ENCODE measurements around the gene RPTOR.

Gene RPTOR

GRCh38 chr17:80976701-80977100, 432.1 kb downstream of the RPTOR start:
- FAIRE-seq, result no peak

DNA sequence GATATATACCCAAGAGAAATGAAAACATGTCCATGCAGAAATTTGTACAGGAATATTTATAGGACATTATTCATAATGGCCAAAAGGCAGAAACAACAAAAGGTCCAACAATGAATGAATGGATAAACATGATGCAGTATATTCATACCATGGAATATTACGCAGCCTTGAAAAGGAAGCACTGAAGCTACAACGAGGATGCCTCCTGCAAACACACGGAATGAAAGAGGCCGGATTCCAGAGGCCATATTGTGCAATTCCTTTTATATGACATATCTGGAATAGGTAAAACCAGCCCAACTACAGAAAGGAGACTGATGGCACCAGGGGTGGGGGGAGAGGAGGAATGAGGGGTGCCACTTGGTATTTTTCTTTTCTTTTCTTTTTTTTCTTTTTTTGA, 432.5 kb downstream of the RPTOR start:
- no peak for FAIRE-seq

- no peak for FAIRE-seq
These were observed 434.2 kb downstream of the RPTOR start for GRCh38 chr17:80978499-80979497.

DNA sequence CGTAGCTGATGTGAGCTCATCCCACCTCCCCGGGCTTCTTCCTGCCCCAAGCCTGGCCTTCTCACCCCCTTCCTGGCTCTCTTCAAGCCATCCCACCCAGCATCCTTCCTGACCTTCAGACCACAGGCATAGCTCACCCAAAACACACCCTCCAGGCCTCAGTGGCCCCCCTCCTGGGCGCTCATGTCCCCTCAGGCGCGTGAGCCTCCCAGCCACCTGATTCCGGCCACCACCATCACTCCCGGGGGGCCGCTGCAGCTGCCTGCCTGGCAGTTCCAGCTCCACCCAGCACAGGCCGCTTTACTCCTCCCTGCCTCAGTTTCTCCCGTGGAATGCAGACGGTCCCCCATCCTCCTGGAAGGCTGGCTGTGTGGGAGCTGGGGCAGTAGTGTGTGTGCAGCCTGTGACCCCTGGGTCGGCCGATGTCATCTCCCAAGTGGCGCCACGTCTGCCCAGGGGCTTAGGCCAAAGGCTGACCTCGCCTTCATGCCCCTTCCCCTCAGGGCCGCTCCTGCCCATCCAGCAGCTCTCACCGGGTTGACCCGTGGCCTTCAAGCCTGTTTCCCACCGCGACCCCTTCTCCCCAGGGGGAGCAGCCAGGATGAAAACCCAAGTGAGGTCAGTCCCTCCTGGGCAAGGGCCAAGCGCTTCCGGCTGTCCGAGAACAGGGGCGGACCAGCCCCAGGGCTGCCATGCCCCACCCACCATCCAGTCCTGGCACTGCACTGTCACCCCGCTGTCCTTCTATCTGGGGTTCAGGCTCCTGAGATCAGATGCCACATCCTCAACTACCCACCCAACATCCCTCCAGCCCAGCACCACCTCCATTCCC, 435.1 kb downstream of the RPTOR start:
- FAIRE-seq, result no peak

GRCh38 chr17:80980397-80981061, 435.9 kb downstream of the RPTOR start:
- FAIRE-seq, result no peak

DNA sequence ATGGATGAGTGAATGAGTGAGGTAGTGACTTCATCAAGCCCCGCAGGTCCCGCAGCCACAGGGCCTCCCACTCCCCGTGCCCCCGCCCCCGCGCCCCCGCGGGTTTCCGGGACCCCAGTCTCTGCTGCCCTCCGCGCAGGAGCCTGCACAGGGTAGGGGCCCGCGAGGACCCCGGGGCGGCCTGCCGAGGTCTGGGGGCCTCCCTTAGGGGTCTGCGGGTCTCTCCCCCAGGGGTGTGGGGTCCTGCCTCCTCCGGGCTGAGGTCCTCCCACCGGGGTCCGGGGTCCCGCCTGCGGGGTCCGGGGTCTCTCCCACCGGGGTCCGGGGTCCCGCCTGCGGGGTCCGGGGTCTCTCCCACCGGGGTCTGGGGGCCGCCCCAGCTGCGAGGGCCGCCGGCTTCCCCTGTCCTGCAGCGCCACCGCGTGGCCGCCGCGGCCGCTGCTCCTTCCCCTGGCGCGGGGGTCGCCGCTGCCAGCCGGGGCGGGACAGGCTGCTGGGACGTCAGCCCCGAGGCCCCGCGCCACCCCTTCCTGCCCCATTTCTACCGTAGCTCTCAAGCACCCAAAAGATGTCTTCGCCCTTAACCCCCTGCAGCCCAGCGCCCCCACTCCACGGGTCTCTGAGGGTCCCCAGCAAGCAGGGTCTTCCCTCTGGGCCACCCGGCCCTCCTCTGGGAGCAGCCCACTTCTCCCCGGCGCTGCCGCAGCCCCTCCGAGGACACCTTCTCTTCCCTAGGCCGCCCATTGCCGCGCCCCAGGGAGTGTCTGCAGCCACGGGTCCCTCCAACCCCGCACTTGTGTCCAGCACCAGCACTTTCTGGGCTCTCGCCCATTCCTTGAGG, 436.6 kb downstream of the RPTOR start:
- FAIRE-seq, result no peak

- FAIRE-seq, result no peak
These were observed 437.3 kb downstream of the RPTOR start for GRCh38 chr17:80981929-80982425.

DNA sequence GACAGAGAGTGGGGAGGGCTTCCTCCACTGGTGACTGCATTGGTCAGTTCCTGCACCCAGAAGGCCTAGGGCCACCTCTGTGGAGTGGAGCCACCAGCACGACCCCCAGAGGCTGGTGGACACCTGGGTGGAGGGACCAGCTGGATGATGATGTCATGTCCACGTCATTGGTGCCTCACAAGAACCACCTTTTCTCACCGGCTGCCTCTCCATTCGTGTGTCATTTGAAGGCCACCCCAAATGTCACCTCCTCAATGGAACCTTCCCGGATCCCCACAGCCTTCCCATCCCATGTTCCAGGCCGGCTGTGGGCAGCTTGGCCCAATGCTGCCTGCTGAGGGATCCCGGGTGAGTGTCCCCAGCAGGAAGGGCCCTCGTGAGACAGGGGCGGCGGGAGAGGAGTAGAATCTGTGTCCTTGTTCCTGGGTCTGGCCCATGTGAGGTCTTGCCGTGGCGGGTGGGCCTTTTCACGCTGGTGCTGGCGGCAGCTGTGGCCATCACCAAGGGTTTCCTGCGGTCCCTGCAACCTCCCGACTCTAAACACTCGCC, 437.9 kb downstream of the RPTOR start:
- no peak for FAIRE-seq

DNA sequence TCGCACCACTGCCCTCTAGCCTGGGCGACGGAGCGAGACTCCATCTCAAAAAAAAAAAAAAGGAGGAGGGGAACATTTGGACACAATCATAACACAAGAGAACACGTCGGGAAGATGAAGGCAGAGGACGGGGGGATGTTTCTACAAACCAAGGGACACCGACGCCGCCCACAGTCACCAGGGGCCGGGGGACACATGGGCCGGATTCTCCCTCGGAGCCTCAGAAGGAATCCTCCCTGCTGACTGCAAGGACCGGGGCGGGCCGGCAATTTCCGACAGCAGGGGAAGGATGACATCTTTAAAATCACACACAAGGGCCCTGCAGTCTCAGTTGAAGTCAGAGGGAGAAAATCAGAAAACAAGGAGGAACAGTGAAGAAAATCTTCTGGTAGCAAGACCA, 438.9 kb downstream of the RPTOR start:
- FAIRE-seq, result no peak

DNA sequence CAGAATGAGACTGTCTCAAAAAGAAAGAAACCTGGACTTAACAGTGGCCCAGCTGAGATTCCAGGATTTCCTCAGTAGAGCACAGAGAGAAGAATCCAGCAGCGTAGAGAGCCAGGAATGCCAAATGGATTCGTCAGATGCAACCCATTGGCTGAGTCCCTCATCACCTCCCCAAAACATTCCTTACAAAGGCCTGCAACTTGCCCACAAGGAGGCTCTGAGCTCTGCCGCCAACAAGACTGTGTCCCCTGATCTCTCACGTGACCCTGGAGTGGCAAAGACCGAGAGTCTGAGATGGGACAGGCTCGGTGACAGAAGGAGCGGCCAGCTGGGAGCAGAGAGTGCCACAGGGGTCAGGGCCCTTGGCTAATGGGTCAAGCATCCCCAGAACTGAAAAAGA, 440.1 kb downstream of the RPTOR start:
- peak; percentile 95 for FAIRE-seq

DNA sequence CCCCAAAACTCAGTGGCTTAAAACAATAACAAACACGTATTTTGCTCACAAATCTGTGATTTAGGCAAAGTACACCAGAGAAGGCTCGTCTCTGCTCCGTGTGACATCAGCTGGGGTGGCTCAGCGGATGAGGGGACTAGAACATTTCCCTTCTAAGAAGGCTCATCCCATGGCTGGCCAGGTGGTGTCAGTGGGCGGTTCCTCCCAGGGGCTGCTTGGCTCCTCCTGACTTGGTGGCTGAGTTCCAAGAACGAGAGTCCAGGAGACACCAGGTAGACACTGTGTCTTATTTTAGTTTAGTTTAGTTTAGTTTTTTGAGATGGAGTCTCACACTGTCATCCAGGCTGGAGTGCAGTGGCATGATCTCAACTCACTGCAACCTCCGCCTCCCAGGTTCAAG, 441.4 kb downstream of the RPTOR start:
- no peak for FAIRE-seq

DNA sequence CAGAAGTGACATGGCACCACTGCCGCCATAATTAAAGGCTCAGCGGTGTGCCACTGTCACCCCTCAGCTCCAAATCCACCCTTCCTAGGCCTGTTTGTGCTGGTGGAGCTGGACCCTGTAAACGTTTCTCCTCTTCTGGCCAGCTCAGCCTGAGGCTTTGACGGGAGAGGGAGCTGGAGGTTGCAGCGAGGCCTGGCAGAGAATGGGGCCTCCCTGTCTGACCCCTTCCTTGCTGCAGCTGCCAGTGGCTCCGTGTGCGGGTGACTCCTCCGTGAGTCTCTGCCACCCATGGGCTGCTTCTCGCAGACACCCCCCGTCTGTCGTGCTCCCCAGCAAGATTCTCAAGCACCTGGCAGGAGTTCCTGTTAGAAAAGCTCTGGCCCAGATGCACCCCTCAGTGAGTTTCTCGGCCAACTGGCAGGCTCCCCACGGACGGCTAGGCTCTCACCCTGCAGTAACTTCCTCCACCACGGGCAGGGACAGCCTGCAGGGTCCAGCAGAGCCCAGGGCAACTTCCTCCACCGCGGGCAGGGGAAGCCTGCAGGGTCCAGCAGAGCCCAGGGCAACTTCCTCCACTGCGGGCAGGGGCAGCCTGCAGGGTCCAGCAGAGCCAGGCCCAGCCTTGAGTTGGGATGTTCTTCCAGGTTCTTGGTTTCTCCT, 442.3 kb downstream of the RPTOR start:
- no peak for FAIRE-seq

GRCh38 chr17:80987941-80988461, 443.4 kb downstream of the RPTOR start:
- no peak for FAIRE-seq

DNA sequence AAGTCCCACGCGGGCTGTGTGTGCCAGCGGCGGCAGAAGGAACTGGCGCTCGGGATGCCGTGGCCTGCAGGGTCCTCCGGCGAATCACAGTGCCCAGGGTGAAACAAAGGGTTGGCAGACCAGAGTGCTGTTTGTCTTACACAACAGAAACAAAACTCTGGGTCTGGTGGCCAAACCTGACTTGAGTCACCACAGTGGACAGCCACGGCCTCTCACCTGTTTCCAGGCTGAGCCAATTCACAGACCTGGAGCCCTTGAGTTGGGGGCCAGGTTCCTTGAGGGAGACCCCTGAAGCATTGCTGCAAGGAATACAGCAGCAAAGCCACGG, 444.9 kb downstream of the RPTOR start:
- FAIRE-seq, result no peak

GRCh38 chr17:80990921-80991644, 446.4 kb downstream of the RPTOR start:
- no peak for FAIRE-seq

DNA sequence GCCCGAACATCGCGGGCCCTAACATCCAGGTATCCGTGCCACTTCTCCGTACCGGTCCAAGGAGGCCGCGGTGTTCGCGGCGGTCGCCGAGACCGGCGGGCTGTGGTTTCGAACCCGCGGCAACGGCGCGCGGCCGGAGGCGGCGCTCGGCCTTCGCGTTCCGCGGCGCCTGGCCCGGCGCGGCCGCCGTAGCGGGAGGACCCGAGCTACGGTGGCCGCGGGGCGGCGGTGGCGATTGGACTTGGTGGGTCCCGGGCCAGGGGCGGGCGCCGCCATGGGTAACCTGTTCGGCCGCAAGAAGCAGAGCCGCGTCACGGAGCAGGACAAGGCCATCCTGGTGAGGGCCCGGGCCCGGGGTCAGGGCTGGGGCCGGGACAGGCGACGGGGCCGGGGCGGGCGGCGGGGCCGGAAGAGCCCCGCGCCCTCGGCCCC, 447.0 kb downstream of the RPTOR start, which contains the start of gene CHMP6:
Gene CHMP6, plus strand, starts transcription at position 197 of the 432 bp plus-strand sequence. Its CDS starts 78 bp downstream, at position 275.
- no peak for FAIRE-seq

GRCh38 chr17:80992077-80992947, 447.7 kb downstream of the RPTOR start:
- FAIRE-seq, result no peak

DNA sequence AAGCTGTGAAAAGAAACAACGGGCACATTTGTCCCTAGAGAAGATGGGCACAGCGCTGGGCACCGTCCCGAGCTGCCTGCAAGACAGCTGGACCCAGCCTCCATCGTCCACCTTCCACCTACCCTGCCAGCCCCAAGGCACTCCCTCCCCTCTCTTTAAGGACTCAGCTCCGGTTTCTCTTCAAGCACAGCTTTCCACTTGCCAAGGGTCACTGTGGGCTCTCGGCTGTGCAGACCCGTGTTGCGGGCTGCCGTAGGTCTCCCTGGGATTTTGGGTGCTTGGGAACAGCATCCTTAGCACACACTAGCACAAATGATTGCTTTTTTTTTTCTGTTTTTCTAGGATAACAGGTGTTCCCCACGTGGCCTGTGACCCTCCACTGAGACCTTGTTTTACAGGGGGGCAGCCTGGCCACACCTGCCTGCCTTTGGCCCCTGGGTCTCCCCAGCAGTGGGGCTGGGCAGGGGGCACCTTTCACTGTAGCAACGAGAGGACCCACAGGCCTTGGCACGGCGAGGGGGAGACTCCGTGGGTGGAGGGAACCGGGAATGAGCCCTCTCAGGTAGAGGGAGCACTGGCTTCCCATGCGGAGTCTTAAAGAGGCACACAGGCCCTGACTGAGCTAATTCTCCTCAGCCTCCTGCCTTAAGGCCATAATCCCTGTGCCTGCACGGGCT, 448.4 kb downstream of the RPTOR start:
- FAIRE-seq, result no peak

- FAIRE-seq, result no peak
These were observed 450.5 kb downstream of the RPTOR start for GRCh38 chr17:80995131-80995530.

All from G401.6 (cell line).